ENCODE results near the gene KLHL29. TPM values are rescaled to one million over a fixed set of nuclear protein-coding genes. Genes with fewer than 3 reads are reported as not detected.

KLHL29 gene
- total RNA-seq, 1 donor from 2014 or later: 5.5 TPM

DNA sequence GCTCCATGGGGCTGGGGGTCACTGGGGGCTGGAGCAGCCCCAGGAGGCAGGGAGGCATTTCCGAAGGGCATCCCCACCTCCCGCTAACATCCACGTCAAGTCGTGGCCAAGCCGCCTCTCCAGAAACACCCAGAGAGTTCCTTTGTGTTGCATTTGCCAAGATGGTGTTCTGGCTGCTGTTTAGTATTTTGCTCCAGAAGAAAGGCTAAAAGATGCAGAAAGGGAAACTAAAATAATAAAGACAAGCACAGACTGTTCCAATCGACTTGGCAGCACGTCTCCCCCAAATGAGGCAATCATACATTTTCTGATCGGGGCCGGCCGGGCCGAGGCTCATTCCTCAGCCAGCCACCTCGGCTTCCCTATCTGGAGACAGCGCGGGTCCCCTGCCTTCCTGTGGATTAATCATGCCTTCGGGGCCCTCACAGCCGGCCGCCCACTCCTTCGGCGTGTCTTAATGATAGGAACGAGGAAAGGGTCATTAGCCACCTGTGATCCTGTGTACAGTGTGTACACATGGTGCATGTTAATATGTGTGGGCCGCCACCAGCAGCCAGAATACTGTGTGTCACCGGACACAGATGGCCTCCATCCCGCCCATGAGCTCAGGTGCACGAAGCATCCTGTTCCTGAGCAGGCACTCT lies 169.2 kb downstream of the KLHL29 start:
- Histone ChIP-seq H3K4me3 (ENCODE audit: insufficient read depth, low read depth, low read length) (no peak overlapping the region), H4K20me1 (ENCODE audit: insufficient read depth, low read length) (no peaks in the 10 kb centered on the region), H3K36me3 (ENCODE audit: insufficient read depth, low read length) (no peaks in the 10 kb centered on the region), H3K9ac (ENCODE audit: low read length) (no peak overlapping the region), H3K4me1 (ENCODE audit: insufficient read depth, low read length) (peaks cover 15% of the 10 kb centered on the region), H3K9me3 (ENCODE audit: insufficient read depth, low read depth, low read length) (no peaks in the 10 kb centered on the region), H3K27me3 (ENCODE audit: insufficient read depth, low read length) (no peaks in the 10 kb centered on the region), H3K4me2 (ENCODE audit: low read length) (no peak overlapping the region), H3K79me2 (ENCODE audit: insufficient read depth, low read length) (no peaks in the 10 kb centered on the region), H3K27ac (ENCODE audit: low read depth, low read length) (no peak overlapping the region), H2AFZ (ENCODE audit: low read depth, low read length) (no peak overlapping the region)
- H3K27ac Mint-ChIP-seq (ENCODE audit: unreplicated experiment): no peak overlapping the region
- no peak for DNase-seq (ENCODE audit: low read depth)
- TF ChIP-seq, protein P1, sequence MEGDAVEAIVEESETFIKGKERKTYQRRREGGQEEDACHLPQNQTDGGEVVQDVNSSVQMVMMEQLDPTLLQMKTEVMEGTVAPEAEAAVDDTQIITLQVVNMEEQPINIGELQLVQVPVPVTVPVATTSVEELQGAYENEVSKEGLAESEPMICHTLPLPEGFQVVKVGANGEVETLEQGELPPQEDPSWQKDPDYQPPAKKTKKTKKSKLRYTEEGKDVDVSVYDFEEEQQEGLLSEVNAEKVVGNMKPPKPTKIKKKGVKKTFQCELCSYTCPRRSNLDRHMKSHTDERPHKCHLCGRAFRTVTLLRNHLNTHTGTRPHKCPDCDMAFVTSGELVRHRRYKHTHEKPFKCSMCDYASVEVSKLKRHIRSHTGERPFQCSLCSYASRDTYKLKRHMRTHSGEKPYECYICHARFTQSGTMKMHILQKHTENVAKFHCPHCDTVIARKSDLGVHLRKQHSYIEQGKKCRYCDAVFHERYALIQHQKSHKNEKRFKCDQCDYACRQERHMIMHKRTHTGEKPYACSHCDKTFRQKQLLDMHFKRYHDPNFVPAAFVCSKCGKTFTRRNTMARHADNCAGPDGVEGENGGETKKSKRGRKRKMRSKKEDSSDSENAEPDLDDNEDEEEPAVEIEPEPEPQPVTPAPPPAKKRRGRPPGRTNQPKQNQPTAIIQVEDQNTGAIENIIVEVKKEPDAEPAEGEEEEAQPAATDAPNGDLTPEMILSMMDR (IDR thresholded peaks at IDR 0.05; ENCODE audit: insufficient read depth, low read depth, low read length): no peak
- TF ChIP-seq EZH2 (IDR thresholded peaks at IDR 0.05; ENCODE audit: insufficient read depth, low read length): no peak
- H3K9me3 Mint-ChIP-seq (ENCODE audit: unreplicated experiment): no peaks in the 10 kb centered on the region
- no peak overlapping the region for H3K4me3 Mint-ChIP-seq (ENCODE audit: unreplicated experiment)
- peaks cover 3% of the 10 kb centered on the region for H3K4me1 Mint-ChIP-seq (ENCODE audit: low read depth, unreplicated experiment)
- FAIRE-seq: no peak
- no peaks in the 10 kb centered on the region for H3K36me3 Mint-ChIP-seq (ENCODE audit: low read depth, unreplicated experiment)
- peaks cover 62% of the 10 kb centered on the region for H3K27me3 Mint-ChIP-seq (ENCODE audit: low read depth, unreplicated experiment)

DNA sequence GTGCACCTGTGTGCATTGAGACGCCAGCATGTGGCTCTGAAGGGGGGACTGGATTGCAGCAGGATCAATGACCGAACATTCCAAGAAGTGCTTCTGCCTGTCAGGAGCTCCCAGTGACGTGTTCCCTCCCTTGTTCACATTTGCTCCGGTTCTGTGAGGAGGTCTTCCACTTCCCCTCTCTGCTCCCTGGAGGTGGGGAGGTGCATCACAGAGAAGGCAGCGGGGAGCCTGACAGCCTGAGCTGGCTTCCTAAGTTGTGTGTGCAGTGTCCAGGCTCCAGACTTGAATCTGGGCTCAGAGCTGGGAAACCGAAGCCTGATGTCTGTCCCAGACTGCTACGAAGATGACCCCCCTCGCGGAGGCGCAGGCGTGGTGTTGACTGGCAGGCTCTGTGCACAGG lies 171.0 kb downstream of the KLHL29 start:
- Mint-ChIP-seq H3K4me1 (ENCODE audit: low read depth, unreplicated experiment) (no peaks in the 10 kb centered on the region), H3K4me3 (ENCODE audit: unreplicated experiment) (no peak overlapping the region), H3K27ac (ENCODE audit: unreplicated experiment) (no peak overlapping the region), H3K9me3 (ENCODE audit: unreplicated experiment) (no peaks in the 10 kb centered on the region), H3K36me3 (ENCODE audit: low read depth, unreplicated experiment) (no peaks in the 10 kb centered on the region), H3K27me3 (ENCODE audit: low read depth, unreplicated experiment) (peaks cover 65% of the 10 kb centered on the region)
- no peaks in the 10 kb centered on the region for H3K9me3 ChIP-seq (ENCODE audit: insufficient read depth, low read depth, low read length)
- H4K20me1 ChIP-seq (ENCODE audit: insufficient read depth, low read length): no peaks in the 10 kb centered on the region
- H3K36me3 ChIP-seq (ENCODE audit: insufficient read depth, low read length): no peaks in the 10 kb centered on the region
- no peak overlapping the region for H3K4me3 ChIP-seq (ENCODE audit: insufficient read depth, low read depth, low read length)
- H2AFZ ChIP-seq (ENCODE audit: low read depth, low read length): no peak overlapping the region
- TF ChIP-seq EZH2 (IDR thresholded peaks at IDR 0.05; ENCODE audit: insufficient read depth, low read length): no peak
- TF ChIP-seq, protein P1 (IDR thresholded peaks at IDR 0.05; ENCODE audit: insufficient read depth, low read depth, low read length): no peak
- DNase-seq (ENCODE audit: low read depth): no peak
- no peak for FAIRE-seq
- no peaks in the 10 kb centered on the region for H3K27me3 ChIP-seq (ENCODE audit: insufficient read depth, low read length)
- H3K27ac ChIP-seq (ENCODE audit: low read depth, low read length): no peak overlapping the region
- H3K79me2 ChIP-seq (ENCODE audit: insufficient read depth, low read length): no peaks in the 10 kb centered on the region
- no peak overlapping the region for H3K4me2 ChIP-seq (ENCODE audit: low read length)
- no peak overlapping the region for H3K9ac ChIP-seq (ENCODE audit: low read length)
- no peaks in the 10 kb centered on the region for H3K4me1 ChIP-seq (ENCODE audit: insufficient read depth, low read length)

DNA sequence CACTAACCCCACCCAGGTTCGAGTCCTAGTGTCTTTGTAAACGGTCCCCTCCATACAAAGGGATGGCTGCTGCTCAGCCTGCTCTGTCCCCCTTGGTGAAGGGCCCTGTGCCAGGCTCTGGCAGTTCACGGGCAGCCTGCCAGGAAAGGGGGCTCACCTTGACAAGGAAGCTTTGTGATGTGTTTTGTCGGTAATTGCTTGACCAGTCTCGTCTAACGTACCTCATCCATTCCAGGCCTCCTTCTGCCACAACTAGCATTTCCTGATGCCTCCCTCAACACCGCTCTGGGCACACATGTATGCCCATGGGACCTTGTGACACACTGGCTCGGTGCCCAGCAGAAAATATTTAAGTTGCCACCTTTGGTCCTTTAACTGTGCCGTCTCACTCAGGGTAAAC lies 171.9 kb downstream of the KLHL29 start:
- no peaks in the 10 kb centered on the region for H4K20me1 ChIP-seq (ENCODE audit: insufficient read depth, low read length)
- TF ChIP-seq, protein P1 (IDR thresholded peaks at IDR 0.05; ENCODE audit: insufficient read depth, low read depth, low read length): no peak
- TF ChIP-seq EZH2 (IDR thresholded peaks at IDR 0.05; ENCODE audit: insufficient read depth, low read length): no peak

More for the DNA sequence above, 171.9 kb downstream of the KLHL29 start:
- Histone ChIP-seq H3K4me1 (ENCODE audit: insufficient read depth, low read length) (no peaks in the 10 kb centered on the region), H3K79me2 (ENCODE audit: insufficient read depth, low read length) (no peaks in the 10 kb centered on the region), H3K4me3 (ENCODE audit: insufficient read depth, low read depth, low read length) (no peak overlapping the region), H3K27me3 (ENCODE audit: insufficient read depth, low read length) (no peaks in the 10 kb centered on the region), H3K9me3 (ENCODE audit: insufficient read depth, low read depth, low read length) (no peaks in the 10 kb centered on the region), H3K9ac (ENCODE audit: low read length) (no peak overlapping the region), H3K4me2 (ENCODE audit: low read length) (no peak overlapping the region), H3K27ac (ENCODE audit: low read depth, low read length) (no peak overlapping the region), H3K36me3 (ENCODE audit: insufficient read depth, low read length) (no peaks in the 10 kb centered on the region), H2AFZ (ENCODE audit: low read depth, low read length) (no peak overlapping the region)
- no peak for DNase-seq (ENCODE audit: low read depth)
- Mint-ChIP-seq H3K27me3 (ENCODE audit: low read depth, unreplicated experiment) (peaks cover 68% of the 10 kb centered on the region), H3K27ac (ENCODE audit: unreplicated experiment) (no peak overlapping the region), H3K4me3 (ENCODE audit: unreplicated experiment) (no peak overlapping the region), H3K36me3 (ENCODE audit: low read depth, unreplicated experiment) (no peaks in the 10 kb centered on the region), H3K4me1 (ENCODE audit: low read depth, unreplicated experiment) (no peaks in the 10 kb centered on the region), H3K9me3 (ENCODE audit: unreplicated experiment) (no peaks in the 10 kb centered on the region)
- no peak for FAIRE-seq
